ENCODE data around the gene ABCE1. TPM values are rescaled to one million over a fixed set of nuclear protein-coding genes. Genes with fewer than 3 reads are reported as not detected.

ABCE1 gene
- total RNA-seq, 2 experiments from 2014 or later, result 108 to 111 TPM

DNA sequence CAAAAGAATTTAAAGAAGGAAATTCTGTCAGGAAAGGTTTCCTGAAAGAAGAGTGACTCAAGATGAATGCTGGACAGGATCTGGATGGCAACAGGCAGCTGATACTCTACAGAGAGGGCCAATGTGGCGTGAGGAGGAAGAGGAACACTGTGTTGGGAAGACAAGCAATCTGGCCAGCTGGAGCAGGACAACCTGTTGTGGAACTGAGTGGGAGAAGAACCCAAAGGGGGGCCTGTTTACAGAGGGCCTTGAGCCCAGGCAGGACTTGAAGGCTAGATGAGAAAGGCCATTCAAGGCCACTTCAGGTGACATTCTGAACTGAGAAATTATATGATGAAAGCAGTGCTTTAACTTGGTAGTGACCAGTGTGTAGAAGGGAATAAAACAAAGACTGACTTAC, 73.8 kb downstream of the ABCE1 start:
- TF ChIP-seq, protein P1, sequence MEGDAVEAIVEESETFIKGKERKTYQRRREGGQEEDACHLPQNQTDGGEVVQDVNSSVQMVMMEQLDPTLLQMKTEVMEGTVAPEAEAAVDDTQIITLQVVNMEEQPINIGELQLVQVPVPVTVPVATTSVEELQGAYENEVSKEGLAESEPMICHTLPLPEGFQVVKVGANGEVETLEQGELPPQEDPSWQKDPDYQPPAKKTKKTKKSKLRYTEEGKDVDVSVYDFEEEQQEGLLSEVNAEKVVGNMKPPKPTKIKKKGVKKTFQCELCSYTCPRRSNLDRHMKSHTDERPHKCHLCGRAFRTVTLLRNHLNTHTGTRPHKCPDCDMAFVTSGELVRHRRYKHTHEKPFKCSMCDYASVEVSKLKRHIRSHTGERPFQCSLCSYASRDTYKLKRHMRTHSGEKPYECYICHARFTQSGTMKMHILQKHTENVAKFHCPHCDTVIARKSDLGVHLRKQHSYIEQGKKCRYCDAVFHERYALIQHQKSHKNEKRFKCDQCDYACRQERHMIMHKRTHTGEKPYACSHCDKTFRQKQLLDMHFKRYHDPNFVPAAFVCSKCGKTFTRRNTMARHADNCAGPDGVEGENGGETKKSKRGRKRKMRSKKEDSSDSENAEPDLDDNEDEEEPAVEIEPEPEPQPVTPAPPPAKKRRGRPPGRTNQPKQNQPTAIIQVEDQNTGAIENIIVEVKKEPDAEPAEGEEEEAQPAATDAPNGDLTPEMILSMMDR (conservative IDR thresholded peaks at IDR 0.05; ENCODE audit: low read length), result no peak
- no peak for TF ChIP-seq EZH2phosphoT487 (IDR thresholded peaks at IDR 0.05; ENCODE audit: borderline replicate concordance, low read depth, low read length)
- intact Hi-C loops (cut with micrococcal nuclease; ENCODE audit: unreplicated experiment), result no loop called here

DNA sequence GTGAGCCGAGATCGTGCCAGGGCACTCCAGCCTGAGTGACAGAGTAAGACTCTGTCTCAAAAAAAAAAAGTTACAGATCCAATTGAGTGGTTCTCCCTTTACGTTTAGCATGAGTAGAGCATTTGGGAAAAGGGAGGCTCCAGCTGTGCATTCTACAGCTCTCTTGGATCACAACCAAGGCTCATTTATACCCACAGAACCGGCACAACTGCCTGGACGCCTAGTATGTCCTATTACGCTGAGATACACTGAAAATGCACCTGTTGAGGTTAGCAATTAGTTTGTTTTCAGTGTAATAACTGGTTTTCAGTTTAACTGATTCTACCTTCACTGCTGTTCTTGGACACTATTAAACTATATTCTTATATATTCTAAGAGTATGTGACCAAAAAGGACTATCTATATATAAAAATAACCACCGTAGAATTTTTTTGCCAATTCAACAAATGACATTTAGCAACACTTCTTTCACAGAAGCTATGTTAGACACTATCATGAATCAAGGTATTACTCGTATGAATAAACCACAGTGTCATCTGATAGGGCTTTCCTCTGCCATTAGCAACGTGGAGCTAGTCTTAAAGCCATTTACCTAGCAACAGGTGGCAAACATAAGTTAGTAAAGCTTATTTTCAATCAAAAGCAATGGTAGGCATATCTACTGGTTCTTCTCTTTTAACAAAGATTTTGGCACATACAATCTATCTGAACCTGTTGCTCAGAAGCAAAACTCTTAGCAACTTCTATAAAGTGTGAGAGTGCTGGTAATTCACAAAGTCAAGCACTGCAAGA, 78.7 kb downstream of the ABCE1 start:
- no peak overlapping the region for H2AFZ ChIP-seq (ENCODE audit: low read length)
- ChIA-PET CTCF (ENCODE audit: unreplicated experiment) (interaction anchor here (0.9 kb wide), 1 partner anchor 10 kb away, joined by 3 read pairs; no protein-coding TSS in a partner anchor), POLR2A (interaction anchor here (0.6 to 2.8 kb wide), 9 partner anchors 9 to 855 kb away, joined by 3 to 12 read pairs (median 4); no protein-coding TSS in a partner anchor)
- TF ChIP-seq EZH2phosphoT487 (IDR thresholded peaks at IDR 0.05; ENCODE audit: borderline replicate concordance, low read depth, low read length), result no peak
- TF ChIP-seq, protein P1 (conservative IDR thresholded peaks at IDR 0.05; ENCODE audit: low read length), result no peak
- DNase-seq (ENCODE audit: low spot score), result no peak
- peak overlapping the region; percentile 97 for H3K4me3 ChIP-seq (ENCODE audit: low read depth, low read length, poor library complexity, severe bottlenecking)
- H4K20me1 ChIP-seq (ENCODE audit: insufficient read depth, low read length), result peaks cover 21% of the 10 kb centered on the region; the same call in 1 of the 2 replicates
- H3K9me3 ChIP-seq (ENCODE audit: low read length), result no peaks in the 10 kb centered on the region
- H3K9me2 ChIP-seq (ENCODE audit: insufficient read depth, low read length), result no peaks in the 10 kb centered on the region
- H3K36me3 ChIP-seq (ENCODE audit: insufficient read depth, low read length), result peaks cover 61% of the 10 kb centered on the region
- BruUV-seq (replicated peaks), result no TSS peak
- H3K4me1 ChIP-seq (ENCODE audit: insufficient read depth, low read length, poor library complexity, severe bottlenecking), result peaks cover 20% of the 10 kb centered on the region
- H3K79me2 ChIP-seq (ENCODE audit: insufficient read depth, low read depth, low read length), result peaks cover 77% of the 10 kb centered on the region
- intact Hi-C loops (cut with micrococcal nuclease; ENCODE audit: unreplicated experiment), result no loop called here
- H3K27ac ChIP-seq (ENCODE audit: low read depth, low read length, poor library complexity, severe bottlenecking), result no peak overlapping the region
- peak overlapping the region; percentile 89 for H3K4me2 ChIP-seq (ENCODE audit: low read length)

More for the DNA sequence above, 73.8 kb downstream of the ABCE1 start:
- H4K20me1 ChIP-seq (ENCODE audit: insufficient read depth, low read length), result 0 out of 2 replicates have a peak, but pooled peaks cover 3% of the 10 kb centered on the region
- H3K36me3 ChIP-seq (ENCODE audit: insufficient read depth, low read length), result peaks cover 98% of the 10 kb centered on the region
- H3K4me3 ChIP-seq (ENCODE audit: low read depth, low read length, poor library complexity, severe bottlenecking), result no peak overlapping the region
- H3K27ac ChIP-seq (ENCODE audit: low read depth, low read length, poor library complexity, severe bottlenecking), result no peak overlapping the region
- CTCF ChIA-PET (ENCODE audit: unreplicated experiment), result interaction anchor here (0.9 kb wide), 1 partner anchor 10 kb away, joined by 3 read pairs; no protein-coding TSS in a partner anchor
- H3K79me2 ChIP-seq (ENCODE audit: insufficient read depth, low read depth, low read length), result peaks cover 85% of the 10 kb centered on the region
- H3K9me2 ChIP-seq (ENCODE audit: insufficient read depth, low read length), result no peaks in the 10 kb centered on the region
- H2AFZ ChIP-seq (ENCODE audit: low read length), result no peak overlapping the region
- H3K4me2 ChIP-seq (ENCODE audit: low read length), result no peak overlapping the region
- no peak for DNase-seq (ENCODE audit: low spot score)
- POLR2A ChIA-PET, result interaction anchor here (0.6 to 1.4 kb wide), 2 partner anchors 10 to 12 kb away, joined by 3 to 4 read pairs; no protein-coding TSS in a partner anchor
- no peaks in the 10 kb centered on the region for H3K9me3 ChIP-seq (ENCODE audit: low read length)
- no TSS peak for BruUV-seq (replicated peaks)
- peaks cover 3% of the 10 kb centered on the region for H3K4me1 ChIP-seq (ENCODE audit: insufficient read depth, low read length, poor library complexity, severe bottlenecking)

Measured in OCI-LY7 (cell line).